GM18951 (cell line): ENCODE results near the gene TNFRSF12A.
"Not testable (repeated sequence)": the region's sequence is repeated elsewhere in the genome, so short reads cannot be mapped to it uniquely, and the experiment has no call there.

Experiments used
- POLR2A ChIP-seq: IDR thresholded peaks from 4 replicates; pipeline ENCODE4 v1.6.1; 2011; ENCODE audit warnings: mild to moderate bottlenecking; ENCODE audit not compliant: insufficient read length, insufficient read depth; ENCODE audit errors: extremely low read depth
- in situ Hi-C: fragments of 300-500 bp; cut with MboI; formaldehyde crosslinking; loops from one replicate; pipeline ENCODE4 v1.12.0; 2022; ENCODE audit warnings: low sequenced_read_pairs, mixed read lengths, inconsistent platforms; ENCODE audit not compliant: unreplicated experiment

TNFRSF12A gene

GRCh38 chr16:3046641-3047386, 26.6 kb downstream of the TNFRSF12A start:
- TF ChIP-seq POLR2A, result no peak
- in situ Hi-C loops, result no loop called here

GRCh38 chr16:3047387-3047720, 27.2 kb downstream of the TNFRSF12A start:
- in situ Hi-C loops, result no loop called here
- TF ChIP-seq POLR2A, result no peak

DNA sequence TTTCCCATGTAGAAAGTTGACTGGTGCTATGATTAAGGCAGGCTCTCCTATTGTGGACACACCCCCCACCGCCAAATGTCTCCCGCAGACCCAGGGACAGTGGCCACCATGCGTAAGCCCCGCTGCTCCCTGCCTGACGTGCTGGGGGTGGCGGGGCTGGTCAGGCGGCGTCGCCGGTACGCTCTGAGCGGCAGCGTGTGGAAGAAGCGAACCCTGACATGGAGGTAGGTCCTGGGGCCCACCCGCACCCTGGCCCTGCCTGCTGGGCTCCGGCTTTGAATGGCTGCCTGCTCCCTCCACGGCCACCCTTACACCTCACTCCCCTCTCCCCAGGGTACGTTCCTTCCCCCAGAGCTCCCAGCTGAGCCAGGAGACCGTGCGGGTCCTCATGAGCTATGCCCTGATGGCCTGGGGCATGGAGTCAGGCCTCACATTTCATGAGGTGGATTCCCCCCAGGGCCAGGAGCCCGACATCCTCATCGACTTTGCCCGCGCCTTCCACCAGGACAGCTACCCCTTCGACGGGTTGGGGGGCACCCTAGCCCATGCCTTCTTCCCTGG, 29.8 kb downstream of the TNFRSF12A start:
- TF ChIP-seq POLR2A, result no peak
- in situ Hi-C loops, result no loop called here

DNA sequence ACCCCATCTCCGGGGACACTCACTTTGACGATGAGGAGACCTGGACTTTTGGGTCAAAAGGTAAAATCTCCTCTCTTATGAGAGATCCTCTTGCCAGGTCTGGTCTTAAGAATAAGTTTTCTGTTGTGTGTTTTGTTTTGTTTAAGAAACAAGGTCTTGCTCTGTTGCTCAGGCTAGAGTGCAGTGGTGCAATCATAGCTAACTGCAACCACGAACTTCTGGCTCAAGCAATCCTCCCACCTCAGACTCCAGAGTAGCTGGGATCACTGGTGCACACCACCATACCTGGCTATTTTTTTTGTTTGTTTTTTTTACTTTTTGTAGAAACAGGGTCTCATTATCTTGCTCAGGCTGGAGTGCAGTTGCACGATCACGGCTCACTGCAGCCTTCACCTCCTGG, 30.3 kb downstream of the TNFRSF12A start:
- TF ChIP-seq POLR2A, result no peak
- in situ Hi-C loops, result no loop called here

- in situ Hi-C loops, result no loop called here
- TF ChIP-seq POLR2A, result no peak
Observed at GRCh38 chr16:3051009-3051408, 30.8 kb downstream of the TNFRSF12A start.

GRCh38 chr16:3051494-3051893, 31.3 kb downstream of the TNFRSF12A start:
- in situ Hi-C loops, result no loop called here
- TF ChIP-seq POLR2A, result no peak

- in situ Hi-C loops, result not testable (repeated sequence)
Observed at GRCh38 chr16:3052571-3053329, 32.6 kb downstream of the TNFRSF12A start.

- in situ Hi-C loops, result not testable (repeated sequence)
Observed at GRCh38 chr16:3053330-3053710, 33.2 kb downstream of the TNFRSF12A start.

DNA sequence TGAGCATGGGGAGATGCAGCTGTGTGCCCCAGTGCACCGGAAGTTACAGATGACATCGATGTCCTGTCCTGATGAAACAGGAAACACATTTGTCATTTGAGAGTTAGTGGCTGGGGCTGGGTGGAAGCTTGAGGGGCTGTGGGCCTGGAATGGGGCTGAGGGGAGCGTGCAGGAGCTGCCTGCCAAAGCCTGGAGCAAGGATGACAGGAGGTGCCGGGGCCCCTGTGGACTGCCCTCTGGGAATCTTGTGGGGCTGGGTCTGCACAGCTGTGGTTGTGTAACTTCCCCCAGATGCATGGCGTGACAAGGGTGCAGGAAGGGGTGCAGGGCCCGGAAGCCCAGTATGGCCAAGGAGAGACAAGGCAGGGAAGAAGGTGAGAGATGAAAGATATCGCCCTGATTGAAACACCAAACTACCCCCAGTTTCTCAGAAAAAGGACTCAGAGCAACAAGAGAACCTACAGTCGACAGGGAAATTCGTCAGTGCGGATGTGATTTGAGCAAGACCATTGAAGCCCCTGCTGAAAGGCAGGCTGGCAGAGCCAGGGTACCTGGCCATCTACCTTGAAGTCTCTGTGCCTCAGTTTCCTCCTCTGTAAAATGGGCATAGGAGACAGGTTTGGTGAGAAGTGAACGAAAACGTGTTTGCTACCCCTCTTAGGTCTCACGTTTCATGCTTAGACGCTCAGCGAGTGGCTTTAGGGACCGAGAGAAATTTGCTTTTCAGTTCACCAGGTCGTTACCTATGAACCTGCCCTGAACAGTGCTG, 35.0 kb downstream of the TNFRSF12A start:
- in situ Hi-C loops, result no loop called here
- TF ChIP-seq POLR2A, result no peak

GRCh38 chr16:3055734-3056115, 35.6 kb downstream of the TNFRSF12A start:
- in situ Hi-C loops, result not testable (repeated sequence)

DNA sequence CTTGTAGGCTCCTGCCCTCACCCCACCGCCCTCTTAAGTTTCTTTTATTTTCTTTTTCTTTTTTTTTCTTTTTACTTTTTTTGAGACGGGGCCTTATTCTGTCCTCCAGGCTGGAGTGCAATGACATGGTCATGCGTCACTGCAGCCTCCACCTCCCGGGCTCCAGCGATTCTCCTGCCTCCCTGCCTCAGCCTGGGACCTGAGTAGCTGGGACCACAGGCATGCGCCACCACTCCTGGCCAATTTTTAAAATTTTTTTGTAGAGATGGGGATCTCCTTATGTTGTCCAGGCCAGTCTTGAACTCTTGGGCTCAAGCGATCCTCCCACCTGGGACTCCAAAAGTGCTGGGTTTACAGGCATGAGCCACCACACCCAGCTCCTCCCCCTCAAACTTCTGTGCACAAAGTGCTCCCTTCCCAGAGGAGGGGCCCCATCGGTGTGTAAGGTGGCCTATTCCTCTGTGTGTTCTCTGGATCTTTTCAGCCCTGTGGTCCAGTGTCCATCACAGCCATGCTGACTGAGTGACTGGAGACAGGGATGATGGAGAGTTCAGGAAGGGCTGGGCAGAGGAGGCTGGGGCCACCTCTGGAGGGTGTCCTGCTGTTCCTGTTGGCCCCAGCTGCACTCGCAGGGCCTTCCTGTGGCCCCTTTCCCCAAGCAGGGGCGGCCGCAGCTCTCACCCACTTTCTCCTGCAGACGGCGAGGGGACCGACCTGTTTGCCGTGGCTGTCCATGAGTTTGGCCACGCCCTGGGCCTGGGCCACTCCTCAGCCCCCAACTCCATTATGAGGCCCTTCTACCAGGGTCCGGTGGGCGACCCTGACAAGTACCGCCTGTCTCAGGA, 36.4 kb downstream of the TNFRSF12A start:
- TF ChIP-seq POLR2A, result no peak
- in situ Hi-C loops, result no loop called here

GRCh38 chr16:3057181-3058138, 37.3 kb downstream of the TNFRSF12A start:
- in situ Hi-C loops, result no loop called here
- TF ChIP-seq POLR2A, result no peak
